GM20000 (cell line): ENCODE measurements around the gene MICAL2.
A peak's percentile ranks its signal among the peaks of the same experiment; 100 is the strongest.

Source experiments
- DNase-seq: peaks from one replicate; pipeline ENCODE4 v3.0.0; 2012; ENCODE audit warnings: low spot score
- CTCF ChIP-seq: IDR thresholded peaks from 2 replicates; pipeline ENCODE4 v1.5.1; 2012; ENCODE audit warnings: mild to moderate bottlenecking, control low read depth; ENCODE audit errors: extremely low read depth, missing control alignments

Gene MICAL2

GRCh38 chr11:12285811-12286222, 175.4 kb downstream of the MICAL2 start:
- no peak for TF ChIP-seq CTCF
- no peak for DNase-seq

- no peak for TF ChIP-seq CTCF
- DNase-seq: no peak
Measured at GRCh38 chr11:12286606-12287005, 176.2 kb downstream of the MICAL2 start.

GRCh38 chr11:12287009-12287373, 176.6 kb downstream of the MICAL2 start:
- TF ChIP-seq CTCF: no peak
- DNase-seq: no peak

- TF ChIP-seq CTCF: no peak
Measured at GRCh38 chr11:12287374-12288211, 177.2 kb downstream of the MICAL2 start.

GRCh38 chr11:12288212-12288930, 178.0 kb downstream of the MICAL2 start:
- peak; percentile 59 for TF ChIP-seq CTCF
- peak; percentile 65 for DNase-seq

More at GRCh38 chr11:12287374-12288211, 177.2 kb downstream of the MICAL2 start:
- DNase-seq: no peak

- DNase-seq: no peak
- no peak for TF ChIP-seq CTCF
Measured at GRCh38 chr11:12288931-12289666, 178.7 kb downstream of the MICAL2 start.
